Astrocyte of the hippocampus (primary cell): ENCODE measurements around the gene ZNF558.

Experiments used
- DNase-seq: peaks from one replicate; pipeline ENCODE4 v3.0.0; 2011; ENCODE audit warnings: low read depth, low spot score

The ZNF558 gene

DNA sequence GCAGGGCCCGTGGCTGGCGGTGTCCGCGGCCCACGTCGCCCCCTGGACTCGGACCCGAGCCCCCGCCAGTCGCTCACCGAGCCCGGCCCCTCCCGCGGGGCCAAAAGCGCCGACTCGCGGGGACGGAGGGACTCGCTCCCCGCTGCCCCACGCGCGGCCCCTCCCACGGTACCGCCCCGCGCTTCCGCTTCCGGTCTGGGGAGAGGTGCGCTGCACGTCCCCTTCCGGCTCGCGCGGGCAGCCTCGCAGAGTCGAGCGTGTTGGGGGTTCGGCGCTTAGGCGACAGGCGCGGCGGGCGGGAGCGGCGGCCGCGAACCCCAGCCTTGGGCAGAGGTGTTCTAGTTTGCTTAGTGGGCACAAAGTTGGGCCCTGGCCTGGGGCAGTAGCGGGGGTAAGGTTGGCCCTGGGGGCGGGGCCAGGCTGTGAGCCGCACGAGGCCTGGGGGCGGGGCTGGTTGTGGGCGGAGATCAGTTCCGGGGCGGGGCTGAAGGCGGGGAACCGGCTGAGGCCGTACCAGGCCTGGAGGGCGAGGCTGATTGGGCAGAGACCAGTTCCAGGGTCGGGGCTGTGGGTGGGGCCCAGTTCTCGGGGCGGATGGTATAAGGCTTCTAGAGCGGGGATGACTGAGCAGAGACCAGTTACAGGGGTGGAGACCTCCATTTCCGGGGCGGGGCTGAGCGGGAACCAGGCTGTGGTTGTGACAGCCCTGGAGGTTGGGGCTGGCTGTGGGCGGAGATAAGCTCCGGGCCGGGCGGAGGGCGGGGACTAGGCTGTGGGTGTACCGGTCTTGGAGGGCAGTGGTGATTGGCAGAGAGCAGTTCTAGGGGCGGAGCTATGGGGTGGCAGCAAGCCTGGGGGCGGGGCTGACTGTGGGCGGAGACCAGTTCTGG lies at the start of gene ZNF558, which contains the start of gene MBD3L1:
Gene ZNF558 (minus strand): TSS at position 173 of the 890 bp plus-strand sequence. CDS start 9,645 bp downstream, outside the sequence.
Gene MBD3L1 (plus strand): TSS at position 246 of the 890 bp plus-strand sequence. CDS start 10,302 bp downstream, outside the sequence.
- peak; percentile 99 for DNase-seq

DNA sequence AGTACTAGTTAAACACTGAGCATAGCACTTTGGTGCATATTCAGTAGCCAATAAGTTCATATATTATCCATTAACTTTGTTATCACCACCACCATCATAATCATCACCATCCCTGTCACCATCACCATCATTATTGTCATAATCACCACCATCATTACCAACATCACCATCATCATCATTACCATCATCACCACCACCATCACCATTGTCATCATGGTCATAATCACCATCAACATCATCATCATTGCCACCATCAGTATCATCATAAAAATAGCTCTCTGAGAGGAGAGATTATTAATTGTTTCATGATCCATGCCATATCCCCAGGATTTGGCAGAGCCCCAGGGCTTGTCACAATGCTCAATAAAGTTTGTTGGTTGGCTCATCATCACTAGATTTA lies 49.4 kb upstream of the ZNF558 start:
- no peak for DNase-seq

DNA sequence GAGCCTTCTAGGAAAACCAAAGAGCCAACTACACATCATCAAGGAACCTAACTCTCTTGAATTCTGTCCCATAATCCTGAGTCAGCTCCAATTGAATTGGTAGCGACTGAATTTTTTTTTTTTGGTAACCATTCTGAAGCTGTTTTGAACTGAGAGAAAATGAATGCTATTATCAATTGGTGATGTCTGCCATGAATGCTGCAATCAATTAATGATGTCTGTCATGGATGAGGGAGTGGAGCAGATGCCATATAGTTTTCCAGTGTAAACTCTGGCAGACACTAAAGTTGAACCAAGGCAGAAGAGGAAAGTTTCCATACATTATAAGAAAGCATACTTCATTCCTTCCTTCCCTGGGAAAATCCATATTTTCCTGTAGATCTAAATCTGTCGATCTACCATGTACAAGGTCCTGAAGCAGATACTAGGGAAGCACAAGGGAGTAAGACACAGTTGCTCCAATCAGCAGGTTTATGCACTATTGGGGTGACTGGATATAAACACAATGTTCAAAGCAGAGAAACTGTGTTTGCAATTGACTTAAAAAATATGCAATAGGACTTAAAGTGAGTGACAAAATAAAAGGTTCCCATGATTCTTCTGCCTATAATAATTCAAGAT lies 48.9 kb upstream of the ZNF558 start:
- DNase-seq = no peak

DNA sequence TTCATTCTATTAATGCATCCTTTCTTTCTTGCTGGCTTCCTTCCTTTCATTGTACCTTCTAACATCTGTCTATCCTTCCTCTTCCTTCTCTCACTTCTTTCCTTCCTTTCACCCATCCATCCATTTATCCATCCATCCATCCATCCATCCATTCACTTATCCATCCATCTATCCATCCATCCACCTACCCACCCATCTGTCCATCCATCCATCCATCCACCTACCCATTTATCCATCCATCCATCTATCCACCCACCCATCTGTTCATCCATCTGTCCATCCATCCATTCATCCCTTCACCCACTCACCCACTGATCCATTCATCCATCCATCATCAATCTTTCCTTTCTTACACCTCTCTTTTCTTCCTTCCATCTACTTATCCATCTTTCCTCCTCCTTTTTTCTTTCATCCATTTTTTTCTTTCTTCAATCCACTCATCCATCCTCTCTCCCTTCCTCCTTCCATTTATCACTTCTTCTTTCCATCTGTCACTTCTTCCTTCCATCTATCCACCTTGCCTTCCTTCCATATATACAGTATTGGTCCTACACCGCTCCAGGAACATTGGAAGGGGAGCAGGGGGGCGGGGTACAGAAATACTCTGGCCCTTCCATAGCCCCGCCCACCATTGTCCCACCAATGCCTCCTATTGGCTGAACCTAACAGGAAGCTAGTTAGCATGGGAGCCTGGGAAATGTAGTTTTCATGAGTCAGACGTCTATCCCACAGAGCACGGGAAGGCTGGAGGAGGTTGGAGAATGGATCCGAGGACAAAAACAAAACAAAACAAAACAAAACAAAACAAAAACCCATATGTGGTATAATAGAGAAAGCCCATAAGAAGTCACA lies 46.0 kb upstream of the ZNF558 start:
- no peak for DNase-seq

DNA sequence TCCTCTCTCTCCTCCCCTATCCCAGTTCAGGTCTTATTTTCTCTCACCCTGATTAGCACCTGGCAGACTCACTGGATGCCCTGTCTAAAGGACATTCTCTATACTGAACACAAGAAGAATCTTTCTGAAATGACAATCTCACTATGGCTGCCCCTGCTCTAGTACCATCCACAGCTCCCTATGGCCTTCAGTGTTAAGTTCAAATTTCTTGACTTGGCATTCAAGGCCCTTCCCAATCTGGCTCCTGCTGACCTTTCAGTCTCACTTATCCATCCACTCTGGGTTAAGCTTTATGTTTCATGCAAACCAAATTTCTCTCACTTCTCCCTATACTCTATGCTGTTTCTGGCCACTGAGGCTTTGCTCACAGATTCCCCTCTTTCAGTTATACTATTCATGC lies 34.2 kb upstream of the ZNF558 start:
- no peak for DNase-seq

DNA sequence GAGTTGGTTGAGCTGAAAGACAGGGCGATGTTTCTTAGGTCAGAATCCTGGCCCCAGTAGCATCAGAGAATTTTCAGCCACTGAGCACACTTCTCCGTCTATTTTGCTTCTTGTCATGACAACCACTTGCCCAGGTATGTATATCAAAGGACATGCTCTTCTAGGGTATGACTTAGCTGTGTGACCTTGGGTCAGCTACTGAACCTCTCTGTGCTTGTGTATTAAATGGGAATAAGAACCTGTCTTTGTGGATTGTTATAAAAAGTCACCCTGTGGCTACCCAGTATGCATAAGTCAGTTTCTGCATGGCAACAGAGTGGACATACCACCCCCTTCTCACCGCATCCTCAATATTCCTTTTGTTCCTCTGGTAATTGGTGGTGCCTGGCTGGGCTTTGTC lies 26.2 kb upstream of the ZNF558 start:
- no peak for DNase-seq

DNA sequence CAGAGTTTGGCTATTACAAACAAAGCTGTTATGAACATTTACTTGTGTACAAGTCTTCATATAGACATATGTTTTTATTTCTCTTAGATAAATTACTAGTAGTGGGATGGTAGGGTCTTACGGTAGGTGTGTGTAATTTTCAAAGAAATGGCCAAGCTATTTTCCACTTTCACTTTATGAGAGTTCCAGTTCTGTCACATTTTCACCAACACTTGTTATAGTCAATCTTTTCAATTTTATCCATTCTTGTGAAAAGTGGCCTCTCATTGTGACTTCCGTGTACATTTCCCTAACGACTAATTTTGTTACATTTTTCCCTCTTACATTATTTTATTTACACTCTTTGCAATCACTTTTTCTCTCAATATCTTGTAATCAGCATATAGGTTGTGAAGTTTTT lies 18.4 kb upstream of the ZNF558 start:
- DNase-seq = no peak

DNA sequence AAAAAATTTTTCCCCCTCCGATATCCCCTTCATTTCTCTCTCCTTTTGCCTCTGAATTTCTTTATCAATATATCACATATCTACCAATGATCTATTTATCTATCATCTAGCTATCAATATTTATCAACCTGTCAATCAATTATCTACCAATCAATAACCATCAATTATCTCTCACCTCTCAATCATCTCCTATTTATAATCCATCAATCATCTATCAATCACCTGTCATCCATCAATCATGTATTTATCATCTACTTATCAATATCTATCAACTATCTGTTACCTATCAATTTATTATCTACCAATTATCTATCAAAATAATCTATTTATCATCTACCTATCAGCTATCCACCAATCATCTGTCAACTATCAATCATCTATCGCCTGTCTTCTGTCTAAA lies 17.1 kb upstream of the ZNF558 start:
- DNase-seq = no peak

DNA sequence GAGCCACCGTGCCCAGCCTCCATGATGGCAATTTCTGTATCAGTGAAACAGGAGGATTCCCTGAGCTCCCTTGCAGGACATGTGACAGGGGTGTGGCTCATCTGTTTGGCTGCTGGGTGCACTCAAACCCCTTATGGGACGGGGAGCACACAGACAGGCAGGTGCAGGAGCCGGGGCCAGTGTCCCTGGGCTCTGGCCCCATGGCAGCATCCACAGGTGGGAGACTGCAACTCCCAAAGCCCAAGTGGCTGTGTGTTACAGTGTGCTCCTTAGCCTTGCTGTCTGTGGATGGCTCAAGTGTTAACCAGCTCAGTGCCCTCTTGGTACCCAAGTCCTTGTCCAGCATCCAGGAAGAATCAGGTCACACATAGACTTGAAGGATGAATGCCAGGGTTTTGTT lies 14.7 kb upstream of the ZNF558 start:
- no peak for DNase-seq

DNA sequence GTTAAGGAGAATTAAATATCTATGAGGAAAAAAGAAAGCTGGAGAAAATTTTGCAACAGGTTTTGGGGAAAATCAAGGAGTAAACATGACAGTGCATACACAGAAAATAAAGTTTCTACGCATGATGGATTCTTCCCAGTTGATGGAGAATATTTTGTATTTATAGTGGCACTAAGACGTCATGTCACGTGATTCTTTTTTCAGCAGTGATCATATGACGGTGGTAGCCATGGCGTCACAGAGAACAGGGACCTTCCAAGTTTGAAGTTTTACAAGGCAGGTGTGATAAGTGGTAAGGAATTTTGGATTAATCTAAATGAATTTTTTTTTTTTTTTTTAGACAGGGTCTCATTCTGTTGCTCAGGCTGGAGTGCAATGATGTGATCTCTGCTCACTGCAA lies 8.6 kb upstream of the ZNF558 start:
- DNase-seq = no peak

DNA sequence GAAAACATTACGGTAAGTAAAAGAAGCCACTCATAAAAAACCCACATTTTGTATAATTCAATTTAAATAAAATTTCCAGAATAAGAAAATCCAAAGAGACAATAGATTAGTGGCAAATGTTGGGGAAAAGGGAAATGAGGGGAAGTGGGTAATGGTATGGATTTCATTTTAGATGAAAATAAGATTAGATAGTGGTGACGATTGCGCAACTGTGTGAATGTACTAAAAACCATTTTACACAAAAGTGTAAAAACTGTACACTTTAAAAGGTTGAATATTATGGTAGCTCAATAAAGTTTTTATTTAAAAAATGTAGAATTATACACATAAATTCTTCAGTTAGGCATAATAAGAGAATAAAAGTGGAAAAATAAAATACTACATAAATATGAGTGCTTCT lies 3.8 kb upstream of the ZNF558 start:
- DNase-seq = no peak

DNA sequence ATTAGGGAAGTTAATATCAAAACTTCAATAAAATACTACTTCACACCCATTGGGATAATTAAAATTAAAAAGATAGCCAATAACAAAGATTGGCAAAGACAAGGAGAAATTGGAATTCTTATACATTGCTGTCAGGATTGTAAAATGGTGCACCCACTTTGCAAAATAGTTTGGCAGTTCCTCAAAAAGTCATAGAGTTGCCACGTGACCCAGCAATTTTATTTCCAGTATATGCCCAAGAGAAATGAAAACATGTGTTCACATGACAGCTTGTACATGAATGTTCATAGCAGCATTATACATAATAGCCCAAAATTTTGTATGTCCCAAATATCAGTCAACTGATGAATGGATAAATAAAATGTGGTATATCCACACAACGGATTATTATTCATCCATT lies 3.3 kb upstream of the ZNF558 start:
- DNase-seq = no peak

DNA sequence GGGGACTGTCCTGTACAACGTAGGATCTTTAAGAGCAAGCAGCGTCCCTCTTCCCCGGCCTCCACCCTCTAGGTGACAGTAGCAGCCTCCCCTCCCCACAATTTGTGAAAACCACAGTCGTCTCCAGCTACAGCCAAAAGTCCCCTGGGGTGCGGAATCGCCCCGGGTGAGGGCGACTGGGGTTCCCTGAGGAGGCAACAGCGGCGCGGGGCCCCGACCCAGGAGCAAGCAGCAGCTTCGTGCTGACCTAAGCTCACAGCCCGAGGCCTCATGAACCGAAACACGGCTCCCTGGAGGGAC lies 322 bp downstream of the ZNF558 start:
- DNase-seq = no peak

DNA sequence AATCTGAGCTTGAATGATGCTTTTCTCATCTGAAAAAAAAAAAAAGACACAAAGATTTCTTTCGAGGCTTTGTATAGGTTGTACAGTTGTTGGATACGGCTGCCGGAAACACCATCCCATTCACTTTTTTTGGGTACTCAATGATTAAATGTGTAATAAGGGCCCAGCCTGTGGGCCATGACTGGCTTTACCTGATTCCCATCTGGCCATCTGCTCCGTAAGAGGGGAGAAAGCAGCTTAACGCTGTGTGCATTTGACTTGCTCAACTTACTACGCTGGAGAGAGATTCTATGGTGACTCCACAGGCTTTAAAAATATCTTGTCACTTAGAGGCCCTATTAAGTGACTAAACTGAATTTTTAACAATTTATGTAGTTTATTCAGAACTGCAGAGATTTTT lies 731 bp downstream of the ZNF558 start:
- DNase-seq = no peak

DNA sequence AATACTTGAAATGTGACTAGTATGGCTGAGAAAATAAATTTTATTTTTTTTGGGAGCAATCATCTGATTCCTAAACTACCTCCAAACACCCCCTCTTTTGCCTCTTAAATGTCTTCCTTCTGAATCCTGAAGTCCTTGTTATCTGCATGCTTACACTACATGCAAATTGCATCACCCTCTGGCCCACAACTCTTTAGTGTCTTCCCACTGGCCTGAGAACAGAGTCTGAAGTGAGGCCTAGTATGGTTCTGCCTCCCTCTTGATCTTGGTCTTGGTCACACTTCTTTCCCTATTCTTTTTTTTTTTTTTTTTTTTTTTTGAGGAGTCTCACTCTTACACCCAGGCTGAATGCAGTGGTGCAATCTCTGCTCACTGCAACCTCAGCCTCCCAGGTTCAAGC lies 4.8 kb downstream of the ZNF558 start:
- DNase-seq = no peak

DNA sequence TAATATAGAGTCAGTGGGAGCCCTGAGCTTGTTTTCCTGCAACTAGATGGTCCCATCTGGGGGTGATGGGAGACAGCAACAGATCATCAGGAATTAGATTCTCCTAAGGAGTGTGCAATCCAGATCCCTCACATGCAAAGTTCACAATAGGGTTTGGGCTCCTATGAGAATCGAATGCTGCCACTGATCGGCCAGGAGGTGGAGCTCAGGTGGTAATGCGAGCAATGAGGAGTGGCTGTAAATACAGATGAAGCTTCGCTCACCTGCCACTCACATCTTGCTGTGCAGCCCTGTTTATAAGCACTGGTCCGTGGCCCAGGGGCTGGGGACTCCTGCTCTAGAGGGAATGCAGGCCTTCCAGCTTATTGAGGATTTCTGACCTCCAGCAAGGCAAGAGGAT lies 5.7 kb downstream of the ZNF558 start:
- no peak for DNase-seq

DNA sequence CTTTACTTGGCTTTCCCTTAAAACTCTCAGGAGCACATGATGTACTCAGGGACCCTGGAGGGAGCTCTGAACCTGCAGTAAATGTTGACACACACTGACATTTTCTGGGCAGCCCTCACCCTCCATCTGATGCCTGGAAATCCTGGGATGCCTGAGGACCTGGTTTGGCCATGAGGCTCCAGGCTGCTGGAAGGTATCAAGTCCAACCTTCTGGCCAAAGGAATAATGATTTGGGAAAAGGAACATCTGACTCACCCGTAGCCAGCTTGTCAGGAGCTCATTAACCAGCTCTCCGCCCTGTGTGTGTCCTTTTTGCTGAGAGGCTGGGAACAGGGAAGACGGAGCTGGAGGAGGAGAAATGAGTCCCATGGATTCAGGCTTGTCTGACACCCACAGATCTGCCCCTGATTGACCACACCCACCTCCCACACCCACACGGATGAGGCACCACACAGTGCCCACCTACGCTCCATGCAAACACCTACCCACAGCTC lies 10.3 kb downstream of the ZNF558 start:
- peak; percentile 62 for DNase-seq

DNA sequence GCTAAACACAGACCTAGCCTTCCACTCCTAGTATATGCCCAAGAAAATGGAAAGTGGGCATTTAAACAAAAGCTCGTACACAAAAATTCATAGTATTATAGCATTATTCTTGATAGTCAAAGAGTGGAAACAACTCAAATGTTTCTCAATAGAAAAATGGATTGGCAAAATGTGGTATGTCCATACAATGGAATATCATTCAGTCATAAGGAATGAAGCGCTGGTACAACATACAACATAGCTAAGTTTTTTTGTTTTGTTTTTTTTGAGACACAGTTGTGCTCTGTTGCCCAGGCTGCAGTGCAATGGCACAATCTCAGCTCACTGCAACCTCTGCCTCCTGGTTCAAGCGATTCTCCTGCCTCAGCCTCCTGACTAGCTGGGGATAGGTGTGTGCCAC lies 11.9 kb downstream of the ZNF558 start:
- no peak for DNase-seq

DNA sequence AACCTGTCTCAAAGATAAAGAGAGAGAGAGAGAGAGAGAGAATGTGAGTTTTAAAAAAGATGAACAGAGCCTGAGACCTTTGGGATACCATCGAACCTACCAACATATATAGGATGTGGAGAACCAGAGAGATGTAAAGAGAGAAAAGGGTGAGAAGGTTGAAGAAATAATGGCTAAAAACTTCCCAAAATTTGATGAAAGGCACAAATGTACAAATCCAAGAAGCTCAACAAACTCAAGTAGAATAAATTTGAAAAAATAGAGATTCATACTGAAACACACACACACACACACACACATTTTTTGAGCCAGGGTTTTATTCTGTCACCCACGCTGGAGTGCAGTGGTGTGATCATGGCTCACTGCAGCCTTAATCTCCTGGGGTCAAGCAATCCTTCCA lies 16.3 kb downstream of the ZNF558 start:
- no peak for DNase-seq

DNA sequence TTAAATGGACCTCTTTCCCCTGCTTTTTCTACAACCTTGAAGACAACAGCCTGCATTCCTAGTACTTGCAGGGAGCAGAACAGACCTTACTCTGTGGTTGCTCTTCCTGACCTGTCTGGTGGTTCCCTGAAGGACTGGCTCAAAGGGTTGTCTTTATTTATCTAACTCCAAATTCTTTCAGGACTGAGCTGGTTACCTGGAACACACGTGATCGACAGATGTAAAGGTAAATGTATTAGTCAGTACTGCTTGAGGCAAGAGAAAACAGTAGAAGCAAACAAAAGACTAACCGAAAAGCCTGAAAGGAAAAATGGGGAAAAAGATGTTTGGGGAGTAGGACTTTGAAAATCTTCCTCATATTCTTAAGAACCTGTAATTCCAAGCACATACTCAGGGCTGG lies 17.9 kb downstream of the ZNF558 start:
- no peak for DNase-seq

DNA sequence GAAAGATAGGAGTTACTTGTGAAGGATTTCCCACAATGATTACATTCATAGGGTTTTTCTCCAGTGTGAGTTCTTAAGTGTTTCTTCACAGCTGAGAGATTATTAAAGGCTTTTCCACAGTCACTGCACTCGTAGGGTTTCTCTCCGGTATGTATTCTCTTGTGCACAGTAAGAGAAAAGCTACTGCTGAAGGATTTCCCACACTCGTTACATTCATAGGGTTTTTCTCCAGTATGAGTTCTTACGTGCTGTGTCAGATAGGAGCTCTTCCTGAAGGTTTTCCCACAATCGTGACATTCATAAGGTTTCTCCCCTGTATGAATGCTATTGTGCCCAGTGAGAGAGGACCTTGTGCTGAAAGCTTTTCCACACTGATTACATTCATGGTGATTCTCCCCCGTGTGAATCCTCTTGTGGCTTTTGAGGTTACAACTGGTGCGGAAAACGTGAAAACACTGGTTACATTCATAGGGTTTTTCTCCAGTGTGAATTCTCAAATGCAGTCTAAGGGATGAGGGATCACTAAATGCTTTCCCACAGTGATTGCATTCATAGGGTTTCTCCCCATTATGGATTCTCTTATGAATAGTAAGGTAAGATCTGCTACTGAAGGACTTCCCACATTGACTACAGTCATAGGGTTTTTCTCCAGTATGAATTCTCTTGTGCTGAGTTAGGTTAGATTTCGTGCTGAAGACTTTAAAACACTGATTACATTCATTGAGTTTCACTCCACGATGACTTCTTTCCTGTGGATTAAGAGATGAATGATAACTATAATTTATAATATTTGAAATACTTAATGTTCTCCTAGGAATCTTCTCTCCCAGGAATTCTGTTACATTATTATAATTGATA lies 20.6 kb downstream of the ZNF558 start:
- no peak for DNase-seq
